ENCODE data around the gene NELL2.
"Not testable (repeated sequence)": the region's sequence is repeated elsewhere in the genome, so short reads cannot be mapped to it uniquely, and the experiment has no call there.

The NELL2 gene

DNA sequence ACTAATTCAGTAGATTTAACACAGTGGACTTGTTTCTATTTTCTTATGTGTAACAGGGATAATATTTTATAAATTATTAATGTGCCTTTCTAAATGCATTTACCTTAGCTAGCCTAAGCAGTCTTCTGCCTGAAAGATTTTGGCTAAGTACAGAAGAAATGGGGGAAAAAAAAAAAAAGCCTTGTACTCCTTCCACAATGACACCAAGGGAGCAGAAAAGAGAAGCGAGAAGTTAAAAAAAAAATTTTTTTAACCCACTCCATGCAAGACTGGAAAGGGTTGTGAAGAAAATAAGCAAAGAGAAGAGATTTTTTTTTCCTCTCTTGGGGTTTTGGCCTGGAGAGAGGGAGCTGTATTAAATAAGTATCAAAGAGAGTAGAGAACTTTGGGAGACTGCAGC, 28.7 kb downstream of the NELL2 start:
- FAIRE-seq = no peak

DNA sequence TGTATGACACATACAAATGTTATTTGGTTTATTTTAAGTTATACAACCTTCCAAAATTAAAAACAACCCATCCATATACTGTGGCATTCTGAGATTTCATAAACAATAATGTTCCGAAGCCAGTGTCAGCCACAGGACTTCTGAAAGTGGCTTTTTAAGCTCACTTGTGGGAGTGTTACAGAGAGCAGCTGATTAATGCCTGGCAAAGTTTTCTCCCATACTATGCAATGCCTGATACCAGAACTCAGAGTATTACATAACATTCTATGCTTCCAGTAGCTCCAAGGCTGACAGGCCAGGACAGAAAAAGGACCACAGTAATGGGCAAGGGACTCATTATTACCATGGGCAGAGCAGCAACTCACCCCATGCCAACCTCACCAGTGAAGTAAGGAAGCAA, 29.3 kb downstream of the NELL2 start:
- FAIRE-seq = no peak

DNA sequence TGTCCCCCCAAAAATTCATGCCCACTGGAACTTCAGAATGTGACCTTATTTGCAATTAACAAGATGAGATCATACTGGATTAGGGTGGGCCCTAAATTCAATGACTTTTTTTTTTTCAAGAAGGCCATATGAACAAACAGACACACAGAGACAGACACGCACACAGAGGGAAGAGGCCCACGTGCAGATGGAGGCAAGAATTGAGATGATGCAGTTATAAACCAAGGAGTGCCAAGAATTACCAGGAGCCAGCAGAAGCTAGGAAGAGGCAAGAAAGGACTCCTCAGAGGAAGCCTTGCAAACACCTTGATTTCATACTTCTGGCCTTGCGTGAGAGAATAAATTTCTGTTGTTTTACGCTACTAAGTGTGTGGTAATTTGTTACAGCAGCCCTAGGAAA, 33.4 kb downstream of the NELL2 start:
- no peak for FAIRE-seq

DNA sequence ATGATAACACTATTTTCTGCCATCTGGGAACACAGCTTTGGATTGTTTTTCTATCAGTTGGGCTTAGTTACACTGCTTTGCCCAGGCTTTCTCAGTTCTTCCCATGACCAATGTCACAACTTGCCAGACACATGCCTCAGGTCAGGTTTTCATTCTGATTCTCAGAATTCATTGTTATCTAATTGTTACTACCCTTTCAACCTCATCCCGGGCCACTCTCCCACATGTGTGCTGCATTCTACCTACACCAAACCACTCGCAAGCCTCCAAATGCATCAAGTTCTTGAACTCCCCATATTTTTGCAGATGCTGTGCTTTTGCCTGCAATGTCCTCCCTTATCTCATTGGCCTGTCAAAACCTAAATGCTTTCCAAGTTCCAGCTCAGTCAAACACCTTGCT, 36.3 kb downstream of the NELL2 start:
- FAIRE-seq = no peak

DNA sequence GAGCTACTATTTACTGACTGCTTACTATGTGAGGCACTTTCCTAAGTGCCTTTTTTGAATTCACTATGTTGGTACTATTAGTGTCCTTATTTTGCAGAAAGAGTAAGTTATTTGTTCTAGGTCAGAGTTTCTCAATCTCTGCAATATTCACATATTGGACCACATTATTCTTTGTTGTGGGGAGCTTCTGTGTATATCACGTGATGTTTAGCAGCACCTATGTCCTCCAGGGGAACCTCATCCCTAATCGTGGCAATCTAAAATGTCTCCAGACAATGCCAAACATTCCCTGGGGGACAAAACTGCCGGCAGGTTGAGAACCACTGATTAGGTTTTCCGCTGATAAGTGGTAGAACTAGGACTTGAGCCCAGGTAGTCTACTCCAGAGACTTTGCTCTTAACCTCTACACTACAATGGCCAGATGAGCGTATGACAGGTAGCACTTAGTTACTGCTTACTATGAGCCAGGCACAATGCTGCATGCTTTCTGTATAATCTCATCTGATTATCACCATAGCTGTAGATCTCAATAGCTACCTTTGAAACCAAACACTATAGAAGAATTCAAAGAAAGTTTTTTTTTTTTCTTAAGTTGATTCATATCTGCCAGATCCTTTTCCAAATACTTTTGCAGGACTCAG, 38.9 kb downstream of the NELL2 start:
- FAIRE-seq = no peak

DNA sequence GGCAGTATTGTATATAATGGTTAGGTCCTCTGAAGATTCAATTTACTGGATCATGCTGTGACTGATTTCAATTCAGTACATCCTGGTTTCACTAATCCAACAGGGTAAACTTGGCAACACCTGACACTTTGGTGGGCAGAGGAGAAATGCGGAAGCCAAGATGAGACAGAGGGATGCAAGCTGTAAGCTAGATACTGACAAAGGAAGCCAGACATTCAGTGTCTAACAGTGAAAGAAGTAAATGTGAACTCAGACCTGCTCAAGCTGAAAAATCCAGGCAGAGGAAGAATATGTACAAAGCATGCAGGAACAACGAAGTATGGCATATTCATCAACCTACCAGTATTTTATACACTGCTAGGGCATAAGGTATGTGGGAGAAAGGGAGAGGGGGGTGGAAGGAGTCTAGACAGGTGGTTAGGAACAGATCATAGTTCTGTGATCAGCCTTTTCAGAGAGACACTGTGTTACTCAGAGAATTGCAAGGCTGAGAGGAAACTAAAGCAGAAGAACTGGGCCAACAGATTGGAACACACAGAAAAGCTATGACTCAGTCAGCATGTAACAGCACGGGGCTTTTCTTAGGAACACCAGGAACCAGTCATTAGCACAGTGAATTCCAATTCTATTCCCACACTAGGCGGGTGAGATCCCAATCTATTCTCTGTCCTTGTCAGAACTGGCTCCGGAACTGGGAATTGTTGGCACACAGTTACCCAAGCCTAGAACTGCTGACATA, 40.3 kb downstream of the NELL2 start:
- no peak for FAIRE-seq

DNA sequence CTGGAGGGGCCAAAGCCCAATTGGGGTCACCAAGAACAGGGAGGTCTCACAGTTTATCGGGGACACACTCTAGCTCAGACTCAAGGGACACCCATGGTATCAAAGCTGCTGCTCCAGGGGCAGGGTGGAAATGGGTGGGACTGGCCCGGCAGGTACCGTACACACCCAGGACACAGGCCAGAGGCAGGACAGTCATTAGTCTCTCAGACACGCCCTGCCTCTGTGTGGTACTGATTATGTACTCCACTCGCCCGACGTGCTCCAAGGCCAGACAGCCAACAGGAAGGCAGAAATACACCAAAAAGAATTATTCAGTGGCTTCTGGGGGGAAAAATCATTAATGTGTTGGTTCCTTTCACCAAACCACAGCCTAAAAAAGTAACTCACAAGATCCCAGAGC, 41.1 kb downstream of the NELL2 start:
- FAIRE-seq = not testable (repeated sequence)

DNA sequence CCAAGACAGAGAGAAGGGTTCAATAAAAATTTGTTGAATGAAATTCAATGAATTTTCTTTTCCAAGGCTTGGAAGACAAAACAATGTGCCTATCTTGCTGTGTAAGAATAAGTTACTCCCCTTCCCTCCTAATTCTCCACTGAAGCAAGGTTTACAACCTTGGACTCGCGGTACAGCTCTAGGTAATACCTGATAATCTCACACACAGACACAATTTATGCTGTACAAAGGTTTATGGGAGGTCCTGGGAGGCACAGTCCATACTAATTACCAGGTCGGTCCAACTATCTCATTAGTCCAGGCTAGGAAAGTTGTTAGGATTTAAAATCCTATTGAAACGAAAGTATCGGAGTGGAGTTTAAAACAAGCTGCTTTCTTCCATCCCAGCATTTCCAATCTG, 42.6 kb downstream of the NELL2 start:
- FAIRE-seq = no peak

DNA sequence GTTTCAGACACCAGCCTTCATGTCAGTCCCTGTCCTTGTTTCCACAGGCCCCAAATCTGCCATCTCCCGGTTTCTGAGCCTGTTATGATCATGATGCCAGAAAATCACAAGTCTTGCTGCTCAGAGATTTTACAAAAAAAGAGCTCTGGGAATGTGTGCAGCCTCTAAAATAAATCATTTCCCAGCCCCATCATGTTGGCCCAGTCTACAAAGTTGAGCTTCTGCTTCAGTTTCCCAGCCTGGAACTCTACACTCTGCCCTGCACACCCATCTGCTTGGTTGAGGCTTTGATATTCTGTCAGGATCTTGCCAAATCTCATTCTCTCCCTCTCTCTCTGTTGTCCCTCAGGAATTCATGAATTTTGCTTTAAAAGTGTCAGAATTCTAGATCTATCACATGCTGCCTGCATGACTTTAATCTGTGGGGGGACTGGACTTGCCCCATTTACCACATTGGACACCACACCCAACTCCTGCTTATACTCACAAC, 45.5 kb downstream of the NELL2 start:
- FAIRE-seq = no peak

DNA sequence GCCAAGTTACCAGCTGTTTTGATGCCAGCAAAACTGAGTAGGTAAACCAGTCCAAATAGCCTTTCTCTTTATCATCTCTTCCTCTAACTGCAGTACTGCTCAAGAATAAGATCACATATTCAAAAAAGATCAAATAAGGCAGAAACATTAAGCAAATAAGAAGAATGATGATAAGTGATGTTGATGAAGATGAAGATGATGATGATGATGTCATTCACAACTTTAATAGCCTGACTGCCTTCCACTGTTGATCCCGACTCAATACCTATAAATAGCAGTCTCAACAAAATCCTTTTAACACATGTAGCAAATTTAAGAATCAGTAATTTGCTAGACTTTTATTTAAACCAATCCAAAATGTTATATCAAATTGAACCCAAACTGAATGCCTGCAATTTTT, 47.1 kb downstream of the NELL2 start:
- FAIRE-seq = no peak

DNA sequence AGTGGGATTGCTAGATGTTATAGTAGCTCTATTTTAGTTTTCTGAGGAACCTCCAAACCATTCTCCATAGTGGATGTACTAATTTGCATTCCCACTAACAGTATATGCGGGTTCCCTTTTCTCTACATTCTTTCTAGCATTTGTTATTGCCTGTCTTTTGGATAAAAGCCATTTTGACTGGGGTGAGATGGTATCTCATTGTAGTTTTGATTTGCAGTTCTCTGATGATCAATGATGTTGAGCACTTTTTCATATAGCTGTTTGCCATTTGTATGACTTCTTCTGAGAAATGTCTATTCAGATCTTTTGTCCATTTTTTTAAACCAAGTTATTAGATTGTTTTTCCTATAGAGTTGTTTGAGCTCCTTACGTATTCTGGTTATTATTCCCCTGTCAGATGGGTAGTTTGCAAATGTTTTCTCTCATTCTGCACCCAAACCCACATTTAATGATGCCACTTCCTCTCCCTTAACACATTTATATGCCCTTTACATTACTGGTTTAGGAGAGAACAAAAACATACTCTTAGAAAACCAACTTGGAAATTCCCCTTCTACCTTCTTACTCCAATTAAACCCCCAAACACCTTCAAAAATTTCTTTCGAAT, 48.2 kb downstream of the NELL2 start:
- FAIRE-seq = no peak

DNA sequence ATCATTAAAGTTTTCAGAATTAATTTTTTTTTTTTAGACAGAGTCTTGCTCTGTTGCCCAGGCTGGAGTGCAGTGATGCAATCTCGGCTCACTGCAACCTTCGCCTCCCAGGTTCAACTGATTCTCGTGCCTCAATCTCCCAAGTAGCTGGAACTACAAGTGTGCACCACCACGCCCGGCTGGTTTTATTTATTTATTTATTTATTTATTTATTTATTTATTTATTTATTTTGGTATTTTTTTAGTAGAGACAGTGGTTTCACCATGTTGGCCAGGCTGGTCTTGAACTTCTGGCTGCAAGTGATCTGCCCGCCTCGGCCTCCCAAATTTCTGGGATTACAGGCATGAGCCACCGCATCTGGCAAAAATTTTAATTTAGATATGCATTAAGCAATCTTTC, 54.4 kb downstream of the NELL2 start:
- FAIRE-seq = not testable (repeated sequence)

DNA sequence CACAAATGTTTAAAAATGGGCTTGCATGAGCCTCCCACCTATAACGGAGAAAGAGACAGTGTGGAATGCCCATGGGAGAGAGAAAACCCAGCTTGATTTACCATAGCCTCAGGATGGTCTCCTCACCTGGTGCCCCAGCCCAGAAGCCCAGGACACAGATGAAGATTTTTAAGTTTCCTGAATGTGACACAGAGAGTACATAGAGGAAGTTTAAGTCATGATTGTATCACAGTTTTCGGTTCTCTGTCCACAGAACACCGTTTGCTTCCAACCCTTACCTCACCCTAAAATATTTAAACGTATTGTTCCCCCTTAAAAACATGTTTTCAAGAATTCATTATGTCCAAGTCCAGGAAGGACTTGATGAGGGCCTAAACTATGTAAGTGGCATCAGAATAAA, 56.2 kb downstream of the NELL2 start:
- no peak for FAIRE-seq

DNA sequence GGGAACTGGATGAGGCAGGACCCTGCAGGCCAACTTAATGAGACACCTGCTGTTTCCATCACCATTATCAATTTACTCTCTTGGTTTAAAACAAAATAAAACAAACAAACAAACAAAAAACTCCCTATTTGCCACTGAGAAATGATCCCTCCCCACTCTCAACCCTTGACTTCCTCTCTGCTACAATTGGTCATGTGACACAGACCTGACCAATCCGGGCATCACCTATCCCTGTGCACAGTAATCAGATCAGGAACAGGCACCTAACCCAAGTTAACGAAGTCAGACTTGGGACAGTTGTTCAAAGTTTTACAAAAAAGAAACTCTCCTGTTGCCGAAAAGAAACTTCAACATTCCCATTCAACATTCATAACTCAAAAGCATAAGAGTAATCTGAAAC, 58.4 kb downstream of the NELL2 start:
- no peak for FAIRE-seq

DNA sequence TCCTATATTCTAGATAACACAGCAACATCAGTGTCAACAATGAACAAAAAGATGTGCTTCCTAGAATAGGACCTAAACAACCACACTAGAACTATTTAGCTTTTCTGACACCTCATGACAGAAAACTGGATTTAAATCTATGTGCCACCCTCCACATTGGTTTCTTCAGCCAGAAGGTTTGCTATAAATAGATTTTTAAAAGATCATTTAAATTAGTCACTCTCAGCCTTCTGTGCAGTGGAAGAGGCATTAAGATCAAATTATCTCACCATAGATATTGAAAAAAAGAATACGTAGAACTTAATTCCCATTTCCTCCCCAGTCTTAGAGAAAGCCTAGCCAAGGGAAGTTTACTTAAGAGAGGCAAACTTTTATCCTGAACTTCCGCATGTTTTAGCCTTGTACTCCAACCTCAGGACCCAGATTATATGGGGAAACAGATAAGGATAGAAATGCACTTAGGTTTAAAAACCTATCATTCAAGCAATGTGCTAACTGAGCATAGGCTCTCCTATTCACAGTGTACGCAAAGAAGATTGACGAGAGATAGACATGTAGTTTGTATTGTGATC, 59.6 kb downstream of the NELL2 start:
- FAIRE-seq = no peak

DNA sequence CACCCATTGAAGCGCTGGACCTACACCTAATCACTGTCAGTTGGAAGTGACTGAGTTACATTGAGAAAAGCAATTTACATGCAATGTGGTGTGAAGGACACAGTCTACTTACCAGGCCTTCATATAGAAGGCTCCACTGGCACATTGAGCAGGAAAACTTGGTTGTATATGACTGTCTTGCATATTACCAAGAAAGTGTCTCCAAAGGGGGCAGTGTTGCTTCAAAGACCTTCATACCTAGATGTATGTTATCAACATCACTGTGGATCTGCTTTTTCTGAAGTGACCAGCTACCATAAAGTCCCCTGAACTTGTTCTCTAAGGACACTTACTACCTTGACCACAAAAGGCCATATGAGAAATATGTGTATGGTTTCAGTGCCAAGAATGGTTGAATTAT, 64.1 kb downstream of the NELL2 start:
- no peak for FAIRE-seq

DNA sequence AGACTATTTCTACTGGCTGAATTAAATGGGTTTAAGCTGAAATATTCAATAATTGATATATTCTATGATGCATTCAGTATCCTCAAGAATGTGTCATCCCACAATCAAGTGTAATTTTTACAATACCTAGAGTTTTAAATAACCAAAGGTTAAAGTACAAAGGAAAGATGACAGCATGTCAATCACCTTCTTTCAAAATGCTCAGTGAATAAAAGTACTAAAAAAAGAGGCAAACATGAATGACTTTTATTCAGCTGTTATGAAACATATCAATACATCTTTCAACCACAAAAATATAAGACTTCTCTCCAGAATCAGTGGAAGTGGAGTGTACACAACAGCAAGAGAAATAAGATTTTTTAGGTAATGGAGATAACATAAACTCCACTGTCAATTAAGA, 72.0 kb downstream of the NELL2 start:
- FAIRE-seq = no peak

DNA sequence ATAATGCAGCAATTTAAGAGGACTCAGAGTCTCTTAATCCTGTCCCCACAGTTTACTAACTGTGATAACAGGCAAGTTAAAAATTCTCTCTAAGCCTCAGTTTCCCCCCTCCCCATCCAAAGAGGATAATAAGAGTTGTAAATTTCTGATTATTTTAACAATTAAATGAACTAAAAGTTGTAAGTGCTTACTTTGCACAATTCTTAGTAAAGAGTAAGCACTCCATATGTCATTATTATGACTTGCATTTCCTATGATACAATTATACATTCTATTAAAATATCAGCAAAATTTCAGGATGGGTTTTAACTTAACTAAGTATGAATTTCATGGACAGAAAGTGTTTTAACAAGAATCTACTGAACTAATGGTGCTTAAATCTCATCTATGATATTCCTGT, 80.1 kb downstream of the NELL2 start:
- FAIRE-seq = no peak

DNA sequence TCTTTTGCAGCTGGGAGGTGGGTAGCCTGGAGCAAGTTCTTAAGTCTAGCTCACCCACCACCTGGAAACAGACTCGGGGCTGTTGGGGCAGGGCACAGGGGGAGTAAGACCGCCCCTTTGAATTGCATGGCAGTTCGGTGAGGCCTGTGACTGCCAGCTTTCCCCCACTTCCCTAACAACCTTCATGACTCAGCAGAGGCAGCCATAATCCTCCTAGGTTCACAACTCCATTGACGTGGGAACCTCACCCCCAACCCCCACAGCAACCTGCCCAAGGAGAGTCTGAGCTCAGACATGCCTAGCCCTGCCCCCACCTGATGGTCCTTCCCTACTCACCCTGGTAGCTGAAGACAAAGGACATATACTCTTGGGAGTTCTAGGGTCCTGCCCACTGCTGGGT, 87.4 kb downstream of the NELL2 start:
- no peak for FAIRE-seq

DNA sequence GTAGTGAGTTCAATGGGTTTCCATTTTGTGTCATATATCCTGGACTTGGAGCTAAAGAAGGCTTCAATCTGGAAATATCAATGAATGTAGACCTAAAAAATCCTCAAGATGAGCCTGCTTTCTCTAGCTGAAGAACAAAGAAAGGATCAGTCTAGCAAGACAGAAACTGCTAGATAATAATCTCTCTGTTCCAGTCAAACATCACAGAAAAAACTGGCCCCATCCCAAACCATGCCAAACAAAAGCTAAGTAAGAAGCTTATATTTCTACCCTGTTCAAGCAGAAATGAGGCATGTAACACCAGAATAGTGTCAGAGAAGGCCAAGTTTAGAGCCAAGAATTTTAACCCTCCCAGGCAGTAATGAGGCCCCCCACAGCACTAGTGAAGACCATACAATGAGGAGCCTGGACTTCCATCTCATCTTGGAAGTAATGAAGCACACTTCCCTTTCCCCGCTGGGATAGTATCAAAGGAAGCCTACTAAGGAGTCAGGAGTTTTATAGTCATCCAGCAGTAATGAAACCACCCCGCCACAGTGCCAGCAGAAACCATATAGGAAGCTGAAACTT, 95.8 kb downstream of the NELL2 start:
- FAIRE-seq = no peak

DNA sequence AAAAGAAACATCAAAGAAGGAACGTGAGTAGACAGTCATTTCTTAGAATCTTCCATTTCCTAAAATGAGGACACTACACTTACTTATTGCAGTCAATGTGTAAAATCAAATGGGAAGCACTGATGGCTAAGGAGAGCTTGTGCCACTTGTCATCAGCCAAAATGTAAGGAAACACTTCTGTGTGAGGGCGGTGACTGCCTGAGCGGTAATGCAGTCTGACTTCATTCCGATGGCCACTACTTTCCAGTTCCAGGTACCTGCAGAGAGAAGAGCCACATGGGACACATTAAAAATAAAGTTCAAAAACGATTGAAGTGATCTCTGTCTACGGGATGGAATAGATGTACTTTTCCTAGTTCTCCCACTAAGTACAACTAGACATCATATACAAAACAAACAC, 96.3 kb downstream of the NELL2 start:
- FAIRE-seq = no peak

DNA sequence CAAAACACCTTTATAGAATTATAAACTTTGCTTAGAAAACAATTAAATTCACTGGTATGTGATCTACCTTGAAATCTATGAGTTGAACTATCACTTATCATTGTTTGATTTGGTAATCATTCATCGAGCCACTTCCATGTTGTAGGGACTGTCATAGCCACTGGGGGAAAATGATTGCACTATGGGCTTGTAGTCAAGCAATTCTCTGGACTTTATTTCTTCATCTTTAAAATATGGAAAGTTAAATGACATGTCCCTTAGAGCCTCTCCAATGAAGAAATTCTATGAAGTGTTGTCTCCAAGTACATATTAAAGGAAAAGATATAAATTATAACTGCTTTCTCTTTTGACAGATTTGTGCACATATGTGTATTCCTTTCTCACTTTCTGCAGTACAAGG, 97.3 kb downstream of the NELL2 start:
- no peak for FAIRE-seq

DNA sequence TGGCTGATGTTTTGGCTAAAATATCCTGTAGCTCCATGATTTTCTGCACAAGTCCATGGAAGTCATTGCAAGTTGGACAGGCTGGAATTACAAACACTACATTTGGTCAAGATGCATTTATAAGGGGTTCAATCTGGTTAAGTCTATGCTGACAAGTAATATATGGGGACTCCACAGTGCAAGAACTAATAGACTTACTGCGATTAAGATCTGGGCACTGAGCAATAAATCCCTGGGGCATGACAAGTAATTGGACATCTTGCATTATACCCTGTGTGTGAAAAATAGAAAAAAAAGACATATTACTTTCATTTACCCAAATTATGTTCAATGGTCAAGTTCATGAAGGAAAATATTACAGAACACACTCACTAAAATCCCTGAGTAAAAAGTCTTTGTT, 99.1 kb downstream of the NELL2 start:
- no peak for FAIRE-seq

DNA sequence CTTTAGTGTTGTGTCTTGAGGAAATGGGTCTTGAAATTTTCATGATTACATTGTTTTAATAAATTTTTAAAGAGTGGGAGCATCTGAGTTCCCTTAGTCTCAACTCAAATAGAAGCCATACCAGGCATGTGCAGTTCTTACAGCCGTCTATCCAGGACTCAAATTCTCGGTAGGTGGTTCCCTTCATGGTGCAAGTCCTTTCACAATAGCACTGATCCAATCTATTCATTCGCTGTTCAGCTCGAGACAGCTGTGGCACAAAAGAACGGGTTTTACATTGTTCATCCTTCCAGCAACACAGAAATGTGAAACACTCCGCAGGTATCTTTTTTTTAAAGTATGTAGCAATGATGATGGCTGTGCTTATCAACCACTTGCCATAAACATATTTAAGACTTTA, 100.2 kb downstream of the NELL2 start:
- no peak for FAIRE-seq

Measured in islet of Langerhans (tissue), 1 donor.